ENCODE measurements around the gene CTU2.

CTU2 gene

DNA sequence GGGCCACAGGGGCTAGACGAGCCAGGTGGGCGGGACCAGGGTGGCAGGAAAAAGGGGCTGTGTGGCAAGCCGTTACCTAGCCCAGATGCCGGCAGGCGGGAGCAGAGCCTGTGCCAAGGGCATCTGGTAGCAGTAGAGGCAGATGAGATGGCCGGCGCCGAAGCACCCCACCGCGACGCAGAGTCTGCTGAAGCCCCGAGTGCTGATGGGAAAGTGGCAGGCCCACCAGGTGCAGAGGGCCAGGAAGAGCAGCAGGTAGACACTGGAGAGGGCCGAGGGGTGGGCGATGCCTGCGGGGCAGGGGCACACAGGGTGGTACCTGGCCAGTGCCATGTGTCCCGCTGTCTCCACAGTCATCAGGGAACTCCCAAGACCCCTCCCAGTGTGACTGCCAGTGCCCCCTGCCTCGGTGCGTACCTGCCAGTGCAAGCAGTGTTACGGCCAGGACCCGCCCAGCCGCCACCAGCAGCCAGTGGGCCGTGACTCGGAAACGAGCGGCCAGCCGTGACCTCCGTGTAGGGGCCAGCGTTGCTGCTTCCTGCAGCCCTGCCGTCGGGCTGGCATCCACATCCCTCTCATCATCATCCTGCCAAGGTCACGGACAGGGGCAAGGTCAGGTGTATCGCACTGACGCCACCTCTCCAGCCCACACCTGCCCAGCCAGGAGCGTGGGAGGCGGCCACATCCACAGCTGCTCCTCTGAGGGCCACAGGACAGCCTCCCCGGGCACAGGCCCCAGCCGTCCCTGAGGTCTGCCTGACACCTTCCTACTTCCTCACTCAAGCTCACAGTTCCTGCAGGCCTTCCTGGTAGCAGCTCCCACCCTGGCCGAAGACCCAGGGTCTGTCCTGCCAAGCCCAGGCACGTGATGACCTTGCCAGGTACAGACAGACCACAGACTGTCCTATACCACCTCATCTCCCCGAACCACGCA, 32.1 kb downstream of the CTU2 start:
- Histone ChIP-seq H3K36me3 (ENCODE audit: control insufficient read depth, insufficient read depth, low read length) (peaks cover 10% of the 10 kb centered on the region), H3K9me3 (ENCODE audit: control insufficient read depth, insufficient read depth, low read length) (no peaks in the 10 kb centered on the region), H3K4me3 (ENCODE audit: low read depth, low read length) (no peak overlapping the region), H3K9ac (ENCODE audit: low read depth, low read length) (no peak overlapping the region), H3K27me3 (ENCODE audit: control insufficient read depth, insufficient read depth, low read length) (no peaks in the 10 kb centered on the region), H3K4me1 (ENCODE audit: control insufficient read depth, insufficient read depth, low read length) (no peaks in the 10 kb centered on the region)

DNA sequence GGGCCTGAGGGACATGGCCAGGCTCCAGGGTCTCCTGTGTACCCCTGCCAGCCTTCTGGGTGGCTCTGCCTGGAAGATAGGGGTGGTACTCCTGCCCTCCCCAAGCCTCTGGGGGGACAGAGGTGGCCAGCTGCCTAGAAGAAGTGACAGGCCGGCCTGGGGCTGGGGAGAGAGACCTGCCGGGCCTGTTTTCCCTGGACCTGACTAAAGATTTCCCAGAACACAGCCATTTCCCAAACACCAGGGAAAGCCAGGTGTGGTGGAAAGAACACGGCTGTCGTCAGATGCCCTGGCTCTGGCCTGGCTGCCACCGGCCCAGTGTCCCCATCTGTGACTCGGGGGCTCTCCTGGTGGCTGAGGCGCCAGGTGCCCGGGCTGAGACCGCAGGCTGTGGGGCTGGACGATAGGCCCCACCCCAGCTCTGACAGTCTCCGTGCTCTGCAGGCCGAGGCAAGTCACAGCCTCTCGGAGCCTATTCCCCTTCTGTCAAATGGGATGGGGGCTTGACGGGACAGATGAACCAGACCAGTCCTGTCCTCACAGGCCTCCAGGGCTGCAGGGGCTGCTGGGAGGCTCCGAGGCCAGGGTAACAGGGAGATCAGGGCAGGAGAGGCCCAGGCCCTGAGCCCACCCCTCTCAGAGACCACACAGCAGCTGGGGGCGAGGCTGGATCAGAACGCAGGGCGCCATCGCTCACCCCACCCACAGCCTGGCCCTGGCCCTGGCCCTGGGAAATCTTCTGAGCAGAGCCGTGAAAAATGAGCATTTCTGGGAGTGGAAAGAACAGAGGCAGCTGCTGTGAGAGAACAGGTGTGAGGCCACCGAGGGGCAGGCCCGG, 33.1 kb downstream of the CTU2 start:
- Histone ChIP-seq H3K9me3 (ENCODE audit: control insufficient read depth, insufficient read depth, low read length) (no peaks in the 10 kb centered on the region), H3K36me3 (ENCODE audit: control insufficient read depth, insufficient read depth, low read length) (peaks cover 8% of the 10 kb centered on the region), H3K4me3 (ENCODE audit: low read depth, low read length) (no peak overlapping the region), H3K9ac (ENCODE audit: low read depth, low read length) (no peak overlapping the region), H3K4me1 (ENCODE audit: control insufficient read depth, insufficient read depth, low read length) (peaks cover 2% of the 10 kb centered on the region), H3K27me3 (ENCODE audit: control insufficient read depth, insufficient read depth, low read length) (no peaks in the 10 kb centered on the region)

DNA sequence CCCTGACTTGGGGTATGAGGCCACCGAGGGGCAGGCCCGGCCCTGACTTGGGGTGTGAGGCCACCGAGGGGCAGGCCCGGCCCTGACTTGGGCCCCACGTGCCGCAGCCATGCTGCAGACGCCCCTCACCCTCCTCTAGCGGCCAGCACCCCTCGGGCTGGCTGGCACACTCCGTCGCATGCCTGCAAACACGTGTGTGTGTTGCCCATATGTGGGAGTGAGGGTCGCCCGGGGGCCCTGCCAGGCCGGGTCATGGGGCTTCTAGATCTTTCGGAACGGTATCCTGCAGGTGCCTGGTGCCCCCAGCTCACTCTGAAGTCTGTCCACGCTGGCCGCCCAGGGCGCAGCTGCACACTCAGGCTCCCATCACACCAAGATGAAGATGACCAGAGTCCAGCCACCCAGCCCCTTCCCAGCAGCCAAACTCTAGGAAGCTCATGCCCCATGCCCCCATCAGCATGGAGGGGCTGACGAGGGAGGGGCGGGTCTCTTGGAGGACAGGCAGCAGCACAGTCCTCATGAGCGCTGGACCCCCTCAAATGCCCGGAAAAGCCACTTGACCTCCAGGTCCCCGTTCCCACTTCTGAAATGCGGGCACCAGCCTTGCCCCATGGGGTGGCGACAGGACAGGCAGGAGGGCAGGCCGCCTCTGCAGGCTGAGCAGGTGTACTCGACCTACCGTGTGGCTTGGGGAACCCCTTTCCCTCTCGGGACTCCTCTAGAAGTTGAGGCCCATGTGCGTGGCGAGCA, 33.8 kb downstream of the CTU2 start:
- Histone ChIP-seq H3K27me3 (ENCODE audit: control insufficient read depth, insufficient read depth, low read length) (no peaks in the 10 kb centered on the region), H3K9ac (ENCODE audit: low read depth, low read length) (no peak overlapping the region), H3K9me3 (ENCODE audit: control insufficient read depth, insufficient read depth, low read length) (no peaks in the 10 kb centered on the region), H3K4me3 (ENCODE audit: low read depth, low read length) (no peak overlapping the region), H3K36me3 (ENCODE audit: control insufficient read depth, insufficient read depth, low read length) (peaks cover 8% of the 10 kb centered on the region), H3K4me1 (ENCODE audit: control insufficient read depth, insufficient read depth, low read length) (peaks cover 2% of the 10 kb centered on the region)

DNA sequence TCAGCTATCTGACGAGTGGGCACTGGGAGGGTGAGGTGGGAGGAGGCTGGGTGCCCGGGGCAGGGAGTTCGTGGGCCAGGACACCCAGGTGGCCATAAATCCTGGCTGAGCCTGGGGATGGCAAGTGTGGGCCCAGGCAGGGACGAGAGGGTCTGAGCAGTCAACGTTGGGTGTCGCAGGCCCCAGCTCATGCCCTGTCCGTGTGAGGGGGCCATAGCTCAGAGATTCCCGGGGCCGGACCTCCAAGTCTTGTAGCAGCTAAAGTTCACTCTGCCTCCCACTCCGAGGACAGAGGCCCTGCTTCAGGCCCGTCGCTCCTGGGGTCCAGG, 34.4 kb downstream of the CTU2 start:
- Histone ChIP-seq H3K9ac (ENCODE audit: low read depth, low read length) (no peak overlapping the region), H3K27me3 (ENCODE audit: control insufficient read depth, insufficient read depth, low read length) (no peaks in the 10 kb centered on the region), H3K4me3 (ENCODE audit: low read depth, low read length) (no peak overlapping the region), H3K9me3 (ENCODE audit: control insufficient read depth, insufficient read depth, low read length) (no peaks in the 10 kb centered on the region), H3K36me3 (ENCODE audit: control insufficient read depth, insufficient read depth, low read length) (peaks cover 6% of the 10 kb centered on the region), H3K4me1 (ENCODE audit: control insufficient read depth, insufficient read depth, low read length) (peaks cover 2% of the 10 kb centered on the region)

DNA sequence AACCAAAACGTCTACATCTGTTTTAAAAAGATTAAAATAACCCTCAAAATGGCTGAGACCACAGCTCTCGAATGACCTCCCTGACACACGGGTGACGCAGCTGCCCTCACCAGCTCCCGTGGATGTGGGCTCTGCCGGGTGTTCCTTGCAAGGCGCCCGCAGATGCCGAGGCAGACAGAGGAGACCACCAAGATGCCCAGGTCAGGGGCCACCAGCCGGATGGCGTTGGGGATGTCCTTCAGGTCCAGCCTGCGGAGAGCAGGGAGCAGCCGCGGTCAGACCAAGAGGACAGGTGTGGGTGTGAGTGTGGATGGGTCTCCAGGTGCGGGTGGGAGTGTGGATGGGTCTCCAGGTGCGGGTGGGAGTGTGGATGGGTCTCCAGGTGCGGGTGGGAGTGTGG, 35.1 kb downstream of the CTU2 start:
- Histone ChIP-seq H3K4me1 (ENCODE audit: control insufficient read depth, insufficient read depth, low read length) (peaks cover 2% of the 10 kb centered on the region), H3K9ac (ENCODE audit: low read depth, low read length) (no peak overlapping the region), H3K4me3 (ENCODE audit: low read depth, low read length) (no peak overlapping the region), H3K27me3 (ENCODE audit: control insufficient read depth, insufficient read depth, low read length) (no peaks in the 10 kb centered on the region), H3K36me3 (ENCODE audit: control insufficient read depth, insufficient read depth, low read length) (peaks cover 5% of the 10 kb centered on the region), H3K9me3 (ENCODE audit: control insufficient read depth, insufficient read depth, low read length) (no peaks in the 10 kb centered on the region)

DNA sequence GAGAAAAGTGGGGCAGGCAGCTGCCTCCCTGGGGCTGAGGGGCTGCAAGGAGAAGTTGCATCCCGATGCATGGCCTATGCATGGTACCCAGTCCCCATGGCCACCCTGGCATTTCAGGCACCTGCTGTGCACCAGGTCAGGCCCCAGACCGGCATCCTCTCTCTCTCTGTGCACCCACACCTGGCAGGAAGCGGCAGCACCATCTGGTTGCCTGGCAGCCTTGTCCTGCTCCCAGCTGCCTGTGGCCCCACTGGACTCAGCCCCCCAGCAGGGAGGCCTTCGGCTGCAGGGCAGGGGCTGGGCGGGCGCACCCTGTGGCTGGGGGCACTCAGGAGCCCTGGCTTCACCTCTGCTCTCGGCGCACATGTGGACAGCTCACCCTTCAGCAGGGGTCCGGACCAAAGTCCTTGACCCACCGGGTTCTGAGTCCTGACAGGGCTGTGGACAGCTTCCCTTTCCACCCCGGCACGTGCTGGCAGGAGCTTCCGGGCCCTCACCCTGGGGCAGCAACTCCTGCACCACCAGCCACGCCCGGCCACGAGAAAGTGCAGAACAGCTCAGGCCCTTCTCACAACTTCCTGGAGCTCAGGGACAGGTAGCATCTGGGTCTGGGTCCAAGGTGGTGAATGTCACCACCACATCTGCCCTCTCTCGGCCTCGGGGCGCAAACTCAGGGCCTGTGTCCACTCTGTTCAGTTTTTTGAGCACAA, 36.7 kb downstream of the CTU2 start:
- Histone ChIP-seq H3K9me3 (ENCODE audit: control insufficient read depth, insufficient read depth, low read length) (no peaks in the 10 kb centered on the region), H3K4me3 (ENCODE audit: low read depth, low read length) (no peak overlapping the region), H3K27me3 (ENCODE audit: control insufficient read depth, insufficient read depth, low read length) (no peaks in the 10 kb centered on the region), H3K9ac (ENCODE audit: low read depth, low read length) (no peak overlapping the region), H3K36me3 (ENCODE audit: control insufficient read depth, insufficient read depth, low read length) (peaks cover 3% of the 10 kb centered on the region), H3K4me1 (ENCODE audit: control insufficient read depth, insufficient read depth, low read length) (peaks cover 2% of the 10 kb centered on the region)

DNA sequence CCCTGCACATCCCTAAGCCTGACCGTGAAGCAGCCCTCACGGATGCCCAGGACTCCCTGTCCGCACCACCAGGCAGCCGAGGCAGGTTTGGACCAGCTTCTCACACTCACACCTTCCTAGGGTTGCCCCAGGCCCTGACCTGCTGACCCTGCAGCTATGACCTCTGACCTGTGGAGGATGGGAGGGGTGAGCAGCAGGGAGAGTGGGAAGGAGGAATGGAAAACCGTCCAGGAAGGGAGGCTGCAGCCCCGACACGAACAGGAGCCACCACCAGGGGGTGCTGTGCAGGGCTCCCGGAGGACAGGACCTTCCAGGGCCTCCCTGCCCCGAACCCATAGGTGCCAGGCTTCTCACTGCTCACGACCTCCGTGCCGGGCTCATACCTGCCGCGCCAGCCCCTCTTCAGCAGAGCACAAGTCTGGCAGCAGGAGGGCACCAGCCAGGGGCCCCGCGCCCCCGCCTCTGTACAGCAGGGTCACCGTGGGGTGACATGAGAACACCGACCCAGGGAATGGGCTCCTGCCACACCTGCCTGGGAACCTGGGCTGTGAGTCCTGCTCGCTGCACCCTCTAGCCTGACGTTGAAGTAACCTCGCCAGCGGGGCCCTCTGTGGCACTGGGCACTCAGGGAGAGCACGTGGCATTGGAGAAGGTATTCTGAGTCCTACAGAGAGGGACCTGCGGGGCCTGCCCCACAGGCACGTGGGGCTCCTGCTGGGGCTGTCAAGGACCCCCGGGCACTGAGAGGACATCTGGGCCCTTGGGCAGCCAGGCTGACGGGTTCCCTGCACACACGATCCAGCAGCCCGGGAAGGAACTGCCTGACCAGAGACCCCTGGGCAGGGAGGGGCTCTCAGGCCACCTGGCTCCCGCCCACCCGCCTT, 37.6 kb downstream of the CTU2 start:
- H3K9ac ChIP-seq (ENCODE audit: low read depth, low read length) = no peak overlapping the region
- H3K9me3 ChIP-seq (ENCODE audit: control insufficient read depth, insufficient read depth, low read length) = no peaks in the 10 kb centered on the region
- H3K4me3 ChIP-seq (ENCODE audit: low read depth, low read length) = no peak overlapping the region
- H3K36me3 ChIP-seq (ENCODE audit: control insufficient read depth, insufficient read depth, low read length) = peaks cover 3% of the 10 kb centered on the region
- H3K4me1 ChIP-seq (ENCODE audit: control insufficient read depth, insufficient read depth, low read length) = peaks cover 2% of the 10 kb centered on the region
- no peaks in the 10 kb centered on the region for H3K27me3 ChIP-seq (ENCODE audit: control insufficient read depth, insufficient read depth, low read length)

DNA sequence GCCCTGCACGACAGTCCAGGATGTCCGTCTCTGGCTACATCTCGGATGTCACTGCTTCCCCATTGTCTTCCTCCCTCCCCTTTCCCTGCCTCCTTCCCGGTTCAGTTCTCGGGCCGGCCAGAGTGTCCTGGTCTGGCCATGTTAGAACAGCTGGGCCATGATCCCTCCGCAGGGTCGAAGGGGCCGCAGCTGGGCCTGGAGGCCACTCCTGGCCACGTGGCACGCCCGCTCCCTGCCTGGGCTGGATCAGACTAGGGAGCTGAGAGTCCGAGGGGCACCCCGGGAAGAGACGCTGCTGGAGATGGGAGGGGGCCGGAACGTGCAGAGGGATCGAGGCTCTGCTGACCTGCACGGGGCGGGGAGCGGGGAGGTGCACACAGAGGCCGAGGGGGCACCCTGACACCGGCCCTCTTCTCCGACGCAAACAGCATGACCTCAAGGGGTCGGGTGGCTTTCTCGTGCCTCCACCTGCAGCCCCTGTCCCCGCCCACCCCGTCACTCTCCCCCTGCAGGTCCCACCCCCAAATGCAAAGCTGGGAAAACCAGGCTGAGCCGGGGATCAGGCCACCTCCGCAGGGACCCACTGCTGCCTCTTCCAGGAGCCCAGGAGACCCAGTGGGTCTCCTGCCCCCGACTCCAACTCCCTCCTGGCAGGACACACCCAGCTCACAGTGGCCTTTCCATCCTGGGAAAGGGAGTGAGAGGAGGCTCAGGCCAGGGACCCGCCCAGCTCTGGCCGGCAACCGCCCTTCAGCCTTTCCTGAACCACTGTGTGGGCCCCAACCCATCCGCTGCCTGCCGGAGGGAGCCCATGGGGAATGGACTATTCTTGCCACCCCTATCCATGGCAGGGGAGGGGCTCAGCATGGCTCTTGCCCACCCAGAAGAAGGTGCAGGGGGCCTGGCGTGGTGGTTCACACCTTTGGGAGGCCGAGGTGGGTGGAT, 38.5 kb downstream of the CTU2 start:
- Histone ChIP-seq H3K36me3 (ENCODE audit: control insufficient read depth, insufficient read depth, low read length) (peaks cover 3% of the 10 kb centered on the region), H3K9ac (ENCODE audit: low read depth, low read length) (no peak overlapping the region), H3K4me3 (ENCODE audit: low read depth, low read length) (no peak overlapping the region), H3K9me3 (ENCODE audit: control insufficient read depth, insufficient read depth, low read length) (no peaks in the 10 kb centered on the region), H3K27me3 (ENCODE audit: control insufficient read depth, insufficient read depth, low read length) (no peaks in the 10 kb centered on the region), H3K4me1 (ENCODE audit: control insufficient read depth, insufficient read depth, low read length) (peaks cover 2% of the 10 kb centered on the region)

DNA sequence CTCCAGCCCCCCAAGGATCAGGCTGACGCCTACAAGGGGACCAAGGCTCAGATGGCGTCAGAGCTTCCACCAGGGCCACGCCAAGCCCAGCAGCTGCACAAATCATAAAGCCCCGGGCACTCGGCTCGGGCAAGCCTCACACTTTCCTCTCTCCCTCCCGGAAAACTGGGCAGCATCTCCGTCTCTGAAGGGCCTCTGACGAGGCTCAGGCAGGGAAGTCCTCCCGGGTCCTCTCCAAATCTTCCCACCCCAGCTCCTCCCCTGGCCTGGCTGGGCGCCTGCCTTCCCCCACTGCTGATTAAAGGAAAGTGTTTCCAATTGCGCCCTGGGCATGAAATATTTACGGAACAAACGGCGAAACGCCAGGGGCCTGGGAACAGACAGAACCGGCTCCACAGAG, 40.2 kb downstream of the CTU2 start:
- Histone ChIP-seq H3K9ac (ENCODE audit: low read depth, low read length) (no peak overlapping the region), H3K4me1 (ENCODE audit: control insufficient read depth, insufficient read depth, low read length) (peaks cover 2% of the 10 kb centered on the region)

More for the DNA sequence above, 40.2 kb downstream of the CTU2 start:
- no peaks in the 10 kb centered on the region for H3K9me3 ChIP-seq (ENCODE audit: control insufficient read depth, insufficient read depth, low read length)
- H3K4me3 ChIP-seq (ENCODE audit: low read depth, low read length) = no peak overlapping the region
- no peaks in the 10 kb centered on the region for H3K36me3 ChIP-seq (ENCODE audit: control insufficient read depth, insufficient read depth, low read length)
- H3K27me3 ChIP-seq (ENCODE audit: control insufficient read depth, insufficient read depth, low read length) = no peaks in the 10 kb centered on the region

Measured in iPS-15b (cell line).